B cell (primary cell): ENCODE data around the gene MCF2L. TPM values are rescaled to one million over a fixed set of nuclear protein-coding genes. Genes with fewer than 3 reads are reported as not detected.

Experiments
- ATAC-seq: fragments of 200-7000 bp; cut with Tn5 transposase; one replicate; pipeline ENCODE4 v1.10.0; 2021; ENCODE audit warnings: low read depth, mild to moderate bottlenecking, moderate number of reproducible peaks, moderate library complexity
- CTCF ChIA-PET: fragments of 350-600 bp; sonication (Branson Sonifier 250); formaldehyde crosslinking; loops from one replicate; lab custom pipeline; 2021; ENCODE audit warnings: antibody characterized with exemption, inconsistent platforms; lab: Charles Lee
- POLR2A ChIA-PET: fragments of 350-600 bp; sonication (Branson Sonifier 250); formaldehyde crosslinking; loops from one replicate; lab custom pipeline; 2021; ENCODE audit warnings: antibody characterized with exemption; lab: Charles Lee
- DNase-seq: peaks from one replicate; pipeline ENCODE4 v3.0.0; 2013
- H2AFZ ChIP-seq: 2 replicates; pipeline ENCODE4 v1.6.1; 2012; ENCODE audit warnings: mild to moderate bottlenecking, low read depth, low read length; ENCODE audit not compliant: insufficient read depth, poor library complexity, severe bottlenecking
- H3K27ac ChIP-seq, 2 donors: 1 replicate in 1 of 2; 2 replicates in 1 of 2; pipeline ENCODE4 v1.5.1; 2012 to 2013; ENCODE audit warnings: low read length in 2 of 2, mild to moderate bottlenecking in 2 of 2, moderate library complexity in 1 of 2
- H3K27me3 ChIP-seq, 4 experiments: fragments of 200-600 bp in 1 of 4; sonication (generic) in 1 of 4; replicated peaks in 1 of 4; 1 replicate in 2 of 4; 2 replicates in 2 of 4; pipeline versions ENCODE4 v1.6.1 to v1.7.0; 2013 to 2016; ENCODE audit warnings: low read length in 3 of 4, mild to moderate bottlenecking in 2 of 4, mixed read lengths in 1 of 4, moderate library complexity in 1 of 4; ENCODE audit not compliant: insufficient read depth in 4 of 4, control insufficient read depth in 3 of 4; ENCODE audit errors: control extremely low read depth in 1 of 4
- H3K36me3 ChIP-seq, 2 experiments: replicated peaks in 1 of 2; 1 replicate in 1 of 2; 2 replicates in 1 of 2; pipeline versions ENCODE4 v1.6.1 to v1.7.1; 2013; ENCODE audit warnings: low read length in 1 of 2; ENCODE audit not compliant: insufficient read depth in 2 of 2, control insufficient read depth in 1 of 2; ENCODE audit errors: control extremely low read depth in 1 of 2, extremely low read depth in 1 of 2
- H3K4me1 ChIP-seq, 2 donors: fragments of 200-600 bp in 1 of 2; sonication (generic) in 1 of 2; 1 replicate in 1 of 2; 2 replicates in 1 of 2; pipeline versions ENCODE4 v1.5.1 to v1.6.1; 2013 to 2017; ENCODE audit warnings: low read length in 2 of 2; ENCODE audit not compliant: control insufficient read depth in 2 of 2, insufficient read depth in 2 of 2
- H3K4me2 ChIP-seq: replicated peaks from 2 replicates; pipeline ENCODE3; 2012; ENCODE audit warnings: mild to moderate bottlenecking, low read depth, low read length; ENCODE audit not compliant: poor library complexity, severe bottlenecking
- H3K4me3 ChIP-seq, 5 experiments: fragments of 200-600 bp in 1 of 5; sonication (generic) in 1 of 5; 1 replicate in 3 of 5; 2 replicates in 2 of 5; pipeline versions ENCODE4 v1.5.1 to v1.7.0; 2011 to 2016; ENCODE audit warnings: low read length in 4 of 5, mild to moderate bottlenecking in 4 of 5, low read depth in 2 of 5, control low read depth in 1 of 5, moderate library complexity in 1 of 5; ENCODE audit not compliant: insufficient read depth in 1 of 5; ENCODE audit errors: control extremely low read depth in 1 of 5, extremely low read depth in 1 of 5
- H3K79me2 ChIP-seq: fragments of 200-600 bp; sonication (generic); one replicate; pipeline ENCODE4 v1.6.0; 2016; ENCODE audit warnings: low read length; ENCODE audit not compliant: control insufficient read depth, insufficient read depth
- H3K9ac ChIP-seq: fragments of 200-600 bp; sonication (generic); 2 replicates; pipeline ENCODE4 v1.6.1; 2017; ENCODE audit warnings: mild to moderate bottlenecking, low read length, moderate library complexity
- H3K9me3 ChIP-seq, 3 donors: one replicate each; pipeline versions ENCODE4 v1.6.1 to v1.7.1; 2013; ENCODE audit warnings: low read length in 2 of 3; ENCODE audit not compliant: control insufficient read depth in 2 of 3, insufficient read depth in 1 of 3; ENCODE audit errors: control extremely low read depth in 1 of 3
- H4K20me1 ChIP-seq: 2 replicates; pipeline ENCODE4 v1.6.0; 2012; ENCODE audit warnings: mild to moderate bottlenecking, low read length; ENCODE audit not compliant: insufficient read depth, control insufficient read depth, poor library complexity, severe bottlenecking
- H3K27ac Mint-ChIP-seq: one replicate; pipeline ENCODE4 v1.8.0; 2021; ENCODE audit warnings: mixed read lengths
- H3K27me3 Mint-ChIP-seq: one replicate; pipeline ENCODE4 v1.8.0; 2021; ENCODE audit warnings: mixed read lengths
- H3K4me1 Mint-ChIP-seq: one replicate; pipeline ENCODE4 v1.8.0; 2021; ENCODE audit warnings: mixed read lengths
- H3K4me3 Mint-ChIP-seq: one replicate; pipeline ENCODE4 v1.8.0; 2021; ENCODE audit warnings: mixed read lengths
- H3K9me3 Mint-ChIP-seq: one replicate; pipeline ENCODE4 v1.8.0; 2022; ENCODE audit warnings: mixed read lengths; ENCODE audit not compliant: insufficient read depth
- EZH2 ChIP-seq: IDR thresholded peaks from 2 replicates; pipeline ENCODE4 v1.6.1; 2012; ENCODE audit warnings: borderline replicate concordance, low read depth, mild to moderate bottlenecking, moderate library complexity, low read length; ENCODE audit not compliant: insufficient read depth, poor library complexity, severe bottlenecking
- WGBS: methylation state at CpG from one replicate; pipeline ENCODE4 v1.1.5; 2013; ENCODE audit warnings: missing lambda C conversion rate; ENCODE audit not compliant: insufficient coverage; 5-methylcytosine and 5-hydroxymethylcytosine counted together
- intact Hi-C: fragments of 100-400 bp; cut with micrococcal nuclease; formaldehyde crosslinking; loops from one replicate; pipeline ENCODE4 v1.10.0; 2022
- polyA plus RNA-seq: library from polyadenylated mRNA; depleted of rRNA; stranded (reverse); fragments of >200 nt; gene quantifications from 2 replicates; pipeline ENCODE4 v1.2.3, GENCODE V29; 2012
- total RNA-seq, 2 donors: library from RNA; stranded (reverse); fragments of 120-200 nt in 1 of 2; gene quantifications; 1 replicate in 1 of 2; 2 replicates in 1 of 2; pipeline versions ENCODE4 v1.2.3 to v1.2.4, GENCODE V29; 2013 to 2022
- TF ChIP-seq, protein P1 (sequence below): fragments of 200-600 bp; IDR thresholded peaks from one replicate; pipeline ENCODE4 v1.8.0; 2022; ENCODE audit warnings: antibody characterized with exemption, mild to moderate bottlenecking

MCF2L gene
- total and polyA plus RNA-seq, 2 donors (not counting 1 experiment from before 2014, with no cell fraction given): 3.7 to 8.2 TPM

DNA sequence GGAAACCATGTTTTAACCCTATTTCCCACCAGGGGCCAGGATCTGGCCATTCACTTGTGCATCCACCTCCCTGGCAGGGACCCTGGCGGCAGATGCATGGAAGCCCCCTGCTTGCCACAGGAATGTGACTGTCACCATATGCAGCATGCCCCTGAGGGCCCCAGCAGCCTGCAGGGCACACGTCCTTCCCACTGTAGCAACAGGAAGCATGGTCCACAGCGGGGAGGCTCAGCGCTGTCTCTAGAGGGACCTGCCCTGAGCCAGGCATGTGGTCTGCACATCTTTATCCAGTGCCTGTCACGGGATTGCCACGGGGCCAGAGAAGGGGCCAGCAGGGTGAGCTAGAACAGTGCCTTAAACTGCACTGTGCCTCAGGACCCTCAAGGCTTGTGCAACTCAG is 34.9 kb upstream of the MCF2L start:
- Histone ChIP-seq H3K36me3 (no peaks in the 10 kb centered on the region), H3K79me2 (no peaks in the 10 kb centered on the region), H3K27me3 (peaks cover 0 to 14% (median 5%) of the 10 kb centered on the region in 4 experiments), H4K20me1 (no peaks in the 10 kb centered on the region), H3K4me2 (no peak overlapping the region), H3K9ac (no peak overlapping the region), H3K4me1 (peaks cover 6 to 8% of the 10 kb centered on the region in 2 donors), H3K9me3 (no peaks in the 10 kb centered on the region), H2AFZ (no peak overlapping the region), H3K27ac (no peak overlapping the region), H3K4me3 (no peak overlapping the region)
- ATAC-seq (no peak), DNase-seq (no peak)
- 33% methylated on average over 6 of the region's 6 CpGs for WGBS
- ChIA-PET POLR2A (no interaction called here), CTCF (no interaction called here)
- no peak overlapping the region for H3K4me3 Mint-ChIP-seq
- no peak for TF ChIP-seq EZH2
- TF ChIP-seq, protein P1, sequence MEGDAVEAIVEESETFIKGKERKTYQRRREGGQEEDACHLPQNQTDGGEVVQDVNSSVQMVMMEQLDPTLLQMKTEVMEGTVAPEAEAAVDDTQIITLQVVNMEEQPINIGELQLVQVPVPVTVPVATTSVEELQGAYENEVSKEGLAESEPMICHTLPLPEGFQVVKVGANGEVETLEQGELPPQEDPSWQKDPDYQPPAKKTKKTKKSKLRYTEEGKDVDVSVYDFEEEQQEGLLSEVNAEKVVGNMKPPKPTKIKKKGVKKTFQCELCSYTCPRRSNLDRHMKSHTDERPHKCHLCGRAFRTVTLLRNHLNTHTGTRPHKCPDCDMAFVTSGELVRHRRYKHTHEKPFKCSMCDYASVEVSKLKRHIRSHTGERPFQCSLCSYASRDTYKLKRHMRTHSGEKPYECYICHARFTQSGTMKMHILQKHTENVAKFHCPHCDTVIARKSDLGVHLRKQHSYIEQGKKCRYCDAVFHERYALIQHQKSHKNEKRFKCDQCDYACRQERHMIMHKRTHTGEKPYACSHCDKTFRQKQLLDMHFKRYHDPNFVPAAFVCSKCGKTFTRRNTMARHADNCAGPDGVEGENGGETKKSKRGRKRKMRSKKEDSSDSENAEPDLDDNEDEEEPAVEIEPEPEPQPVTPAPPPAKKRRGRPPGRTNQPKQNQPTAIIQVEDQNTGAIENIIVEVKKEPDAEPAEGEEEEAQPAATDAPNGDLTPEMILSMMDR: no peak
- intact Hi-C loops: no loop called here
- peaks cover 26% of the 10 kb centered on the region for H3K27me3 Mint-ChIP-seq
- peaks cover 8% of the 10 kb centered on the region for H3K4me1 Mint-ChIP-seq
- no peak overlapping the region for H3K27ac Mint-ChIP-seq
- no peaks in the 10 kb centered on the region for H3K9me3 Mint-ChIP-seq

DNA sequence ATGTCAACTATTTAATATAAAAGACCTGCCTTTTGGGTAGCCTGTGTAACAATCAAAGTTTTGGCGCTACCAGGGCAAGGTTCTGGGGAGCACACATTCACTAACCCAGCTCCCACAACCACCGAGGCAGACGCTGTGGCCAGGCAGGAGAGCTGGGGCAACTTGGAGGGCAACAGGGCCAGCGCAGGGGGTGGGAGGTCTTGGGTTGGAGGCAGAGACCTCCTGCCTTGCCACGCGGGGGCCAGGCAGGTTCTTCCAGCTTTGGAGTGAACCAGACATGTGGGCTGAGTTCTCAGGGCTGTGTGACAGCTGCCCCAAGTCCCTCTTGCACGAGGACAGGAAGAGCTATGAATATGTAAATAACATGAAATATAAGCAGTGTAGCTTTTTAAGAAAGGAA is 30.3 kb upstream of the MCF2L start:
- no peaks in the 10 kb centered on the region for H3K9me3 Mint-ChIP-seq
- intact Hi-C loops: no loop called here
- H3K27ac Mint-ChIP-seq: no peak overlapping the region
- Histone ChIP-seq H3K79me2 (peaks cover 4% of the 10 kb centered on the region), H3K4me2 (no peak overlapping the region), H3K4me3 (no peak overlapping the region), H2AFZ (no peak overlapping the region), H3K9me3 (no peaks in the 10 kb centered on the region), H4K20me1 (no peaks in the 10 kb centered on the region), H3K9ac (no peak overlapping the region), H3K27me3 (peaks cover 0 to 10% (median 4%) of the 10 kb centered on the region in 4 experiments), H3K36me3 (no peaks in the 10 kb centered on the region), H3K27ac (no peak overlapping the region), H3K4me1 (peaks cover 7 to 10% of the 10 kb centered on the region in 2 donors)
- no peak for DNase-seq
- ATAC-seq: no peak
- POLR2A ChIA-PET: no interaction called here
- peaks cover 15% of the 10 kb centered on the region for H3K27me3 Mint-ChIP-seq
- CTCF ChIA-PET: interaction anchor here (0.6 to 0.9 kb wide), 2 partner anchors 65 to 91 kb away, joined by 3 read pairs; no protein-coding TSS in a partner anchor
- no peak for TF ChIP-seq EZH2
- TF ChIP-seq, protein P1: no peak
- H3K4me3 Mint-ChIP-seq: no peak overlapping the region
- WGBS: 97% methylated on average over 3 of the region's 7 CpGs
- peaks cover 4% of the 10 kb centered on the region for H3K4me1 Mint-ChIP-seq
